ENCODE results near the gene NXPE1. TPM values are rescaled to one million over a fixed set of nuclear protein-coding genes. Genes with fewer than 3 reads are reported as not detected.

The NXPE1 gene
- total RNA-seq, 1 experiment from 2014 or later, result not detected

GRCh38 chr11:114587398-114587953 is 27.8 kb upstream of the NXPE1 start (continued):
- TF ChIP-seq E2F5 (CRISPR knock-in tag; IDR thresholded peaks at IDR 0.05) (no peak), HMGXB4 (CRISPR knock-in tag; IDR thresholded peaks at IDR 0.05) (no peak), NR1H2 (CRISPR knock-in tag; IDR thresholded peaks at IDR 0.05) (no peak), ZNF396 (CRISPR knock-in tag; IDR thresholded peaks at IDR 0.05; ENCODE audit: borderline replicate concordance) (no peak)

GRCh38 chr11:114586797-114587196 is 27.1 kb upstream of the NXPE1 start:
- Mint-ChIP-seq H3K4me3 (no peak overlapping the region), H3K27ac (no peak overlapping the region), H3K27me3 (ENCODE audit: low read depth) (peaks cover 2% of the 10 kb centered on the region; the same call in 1 of the 2 replicates), H3K4me1 (peaks cover 5% of the 10 kb centered on the region; the same call in 1 of the 2 replicates), H3K36me3 (peaks cover 44% of the 10 kb centered on the region), H3K9me3 (peaks cover 61% of the 10 kb centered on the region)
- no peak for TF ChIP-seq HMGXB4 (CRISPR knock-in tag; IDR thresholded peaks at IDR 0.05)
- TF ChIP-seq ZNF423 (CRISPR knock-in tag; IDR thresholded peaks at IDR 0.05), result no peak
- TF ChIP-seq ZMAT4 (CRISPR knock-in tag; IDR thresholded peaks at IDR 0.05), result no peak
- TF ChIP-seq ATF1 (CRISPR knock-in tag; IDR thresholded peaks at IDR 0.05), result no peak
- no peak for TF ChIP-seq ZNF512 (CRISPR knock-in tag; IDR thresholded peaks at IDR 0.05; ENCODE audit: borderline replicate concordance)
- ChIA-PET CTCF (interaction anchor here (0.6 to 1.5 kb wide), 4 partner anchors 246 to 480 kb away, joined by 3 to 11 read pairs (median 4); no protein-coding TSS in a partner anchor), POLR2A (no interaction called here)
- peak; percentile 73 for ATAC-seq
- DNase-seq (ENCODE audit: low spot score), result no peak

- no peak for ATAC-seq
- Mint-ChIP-seq H3K4me3 (no peak overlapping the region), H3K27ac (no peak overlapping the region), H3K27me3 (ENCODE audit: low read depth) (0 out of 2 replicates have a peak, but pooled peaks cover 3% of the 10 kb centered on the region), H3K4me1 (peaks cover 20% of the 10 kb centered on the region), H3K36me3 (peaks cover 9% of the 10 kb centered on the region; the same call in 1 of the 2 replicates), H3K9me3 (peaks cover 39% of the 10 kb centered on the region)
- ChIA-PET CTCF (interaction anchor here (0.9 kb wide), 1 partner anchor 231 kb away, joined by 3 read pairs; no protein-coding TSS in a partner anchor), POLR2A (no interaction called here)
- peak; percentile 14 for DNase-seq (ENCODE audit: low spot score)
- TF ChIP-seq E2F4 (CRISPR knock-in tag; IDR thresholded peaks at IDR 0.05; ENCODE audit: borderline replicate concordance, low read depth) (no peak), ERG (CRISPR knock-in tag; IDR thresholded peaks at IDR 0.05) (no peak), RORB (CRISPR knock-in tag; IDR thresholded peaks at IDR 0.05) (no peak), ZNF232 (CRISPR knock-in tag; IDR thresholded peaks at IDR 0.05) (no peak), FOXP1 (CRISPR knock-in tag; IDR thresholded peaks at IDR 0.05; ENCODE audit: borderline replicate concordance) (no peak), JUN (CRISPR knock-in tag; IDR thresholded peaks at IDR 0.05) (no peak), ZNF219 (CRISPR knock-in tag; IDR thresholded peaks at IDR 0.05; ENCODE audit: borderline replicate concordance) (no peak), TEAD1 (CRISPR knock-in tag; IDR thresholded peaks at IDR 0.05) (no peak), ZNF512 (CRISPR knock-in tag; IDR thresholded peaks at IDR 0.05; ENCODE audit: borderline replicate concordance) (no peak), SMAD4 (CRISPR knock-in tag; IDR thresholded peaks at IDR 0.05) (no peak), CTCF (IDR thresholded peaks at IDR 0.05) (no peak), MAX (CRISPR knock-in tag; IDR thresholded peaks at IDR 0.05) (no peak)
Measured at GRCh38 chr11:114571712-114572111, 12.0 kb upstream of the NXPE1 start.
